ENCODE results near the gene ZDHHC7. TPM values are rescaled to one million over a fixed set of nuclear protein-coding genes. Genes with fewer than 3 reads are reported as not detected.

Gene ZDHHC7
- total and polyA plus RNA-seq, 9 of the 15 experiments (the other 6 are each of a cell fraction or from before 2014, with no cell fraction given): 1.7 to 49.7 (median 37.4) TPM

GRCh38 chr16:84965428-84966415, 45.6 kb downstream of the ZDHHC7 start (continued):
- TF ChIP-seq ZBTB40 (IDR thresholded peaks at IDR 0.05) (no peak), ZBTB40 (CRISPR knock-in tag; IDR thresholded peaks at IDR 0.05) (0 out of 2 replicates have a peak, but pooled peaks have one; percentile 12), CBX3 (IDR thresholded peaks at IDR 0.05; ENCODE audit: borderline replicate concordance in 1 of 2, low read length in 2 of 2) (peak in 1 of 2 experiments; percentile 32; a peak in 1 of 3 replicates), CREB1 (IDR thresholded peaks at IDR 0.05) (no peak), CREB1 (CRISPR knock-in tag; IDR thresholded peaks at IDR 0.05) (0 out of 2 replicates have a peak, but pooled peaks have one; percentile 18), ZBTB43 (CRISPR knock-in tag; IDR thresholded peaks at IDR 0.05) (peak; percentile 93), ZNF277 (CRISPR knock-in tag; IDR thresholded peaks at IDR 0.05; ENCODE audit: borderline replicate concordance) (0 out of 2 replicates have a peak, but pooled peaks have one; percentile 28)

Data from K562 (cell line).